ENCODE measurements around the gene CTAG2.
"Not testable (repeated sequence)": the region's sequence is repeated elsewhere in the genome, so short reads cannot be mapped to it uniquely, and the experiment has no call there.

DNA sequence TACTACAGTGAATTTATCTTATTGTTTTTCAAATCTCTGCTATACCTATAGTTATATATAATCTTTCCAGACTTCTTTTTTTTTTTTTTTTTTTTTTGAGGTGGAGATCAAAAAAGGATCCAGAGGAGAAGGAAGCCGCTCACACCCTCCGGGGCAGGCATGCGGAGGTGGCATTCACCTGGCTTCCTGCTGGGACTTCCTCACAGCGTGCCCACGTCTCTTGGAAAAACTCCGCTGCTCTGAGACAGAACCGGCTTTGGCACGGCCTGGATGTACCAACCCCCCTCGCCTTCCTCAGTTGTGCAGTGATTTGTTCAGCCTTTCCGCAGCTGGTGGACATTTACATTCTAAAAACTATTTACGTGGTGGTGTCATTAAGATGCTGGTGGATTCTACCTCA lies 45.4 kb downstream of the CTAG2 start:
- not testable (repeated sequence) for TF ChIP-seq EZH2phosphoT487 (IDR thresholded peaks at IDR 0.05; ENCODE audit: borderline replicate concordance, low read depth, low read length)
- TF ChIP-seq, protein P1, sequence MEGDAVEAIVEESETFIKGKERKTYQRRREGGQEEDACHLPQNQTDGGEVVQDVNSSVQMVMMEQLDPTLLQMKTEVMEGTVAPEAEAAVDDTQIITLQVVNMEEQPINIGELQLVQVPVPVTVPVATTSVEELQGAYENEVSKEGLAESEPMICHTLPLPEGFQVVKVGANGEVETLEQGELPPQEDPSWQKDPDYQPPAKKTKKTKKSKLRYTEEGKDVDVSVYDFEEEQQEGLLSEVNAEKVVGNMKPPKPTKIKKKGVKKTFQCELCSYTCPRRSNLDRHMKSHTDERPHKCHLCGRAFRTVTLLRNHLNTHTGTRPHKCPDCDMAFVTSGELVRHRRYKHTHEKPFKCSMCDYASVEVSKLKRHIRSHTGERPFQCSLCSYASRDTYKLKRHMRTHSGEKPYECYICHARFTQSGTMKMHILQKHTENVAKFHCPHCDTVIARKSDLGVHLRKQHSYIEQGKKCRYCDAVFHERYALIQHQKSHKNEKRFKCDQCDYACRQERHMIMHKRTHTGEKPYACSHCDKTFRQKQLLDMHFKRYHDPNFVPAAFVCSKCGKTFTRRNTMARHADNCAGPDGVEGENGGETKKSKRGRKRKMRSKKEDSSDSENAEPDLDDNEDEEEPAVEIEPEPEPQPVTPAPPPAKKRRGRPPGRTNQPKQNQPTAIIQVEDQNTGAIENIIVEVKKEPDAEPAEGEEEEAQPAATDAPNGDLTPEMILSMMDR (conservative IDR thresholded peaks at IDR 0.05; ENCODE audit: low read length): not testable (repeated sequence)
